A549 (cell line): ENCODE results near the gene ARVCF. TPM values are rescaled to one million over a fixed set of nuclear protein-coding genes. Genes with fewer than 3 reads are reported as not detected.

Experiments used
- ATAC-seq, 2 experiments: fragments of 200-7000 bp in 1 of 2; fragments of >200 bp in 1 of 2; cut with Nextera tagmentation in 1 of 2; cut with Tn5 transposase in 1 of 2; 3 replicates each; pipeline versions ENCODE4 v1.8.0 to v1.9.1; 2018 to 2020; ENCODE audit warnings: mild to moderate bottlenecking in 1 of 2, moderate library complexity in 1 of 2
- CTCF ChIA-PET: fragments of 300-600 bp; sonication (Branson Sonifier 250); formaldehyde crosslinking; extraction: SDS; loops from one replicate; lab custom pipeline; 2021; ENCODE audit warnings: antibody characterized with exemption, inconsistent platforms; lab: Yijun Ruan, JAX
- POLR2A ChIA-PET: fragments of 350-600 bp; formaldehyde crosslinking; extraction: SDS; loops from one replicate; lab custom pipeline; 2021; ENCODE audit warnings: antibody characterized with exemption, inconsistent platforms; lab: Yijun Ruan, JAX
- DNase-seq, 2 experiments: peaks; one replicate each; pipeline versions ENCODE4 v3.0.0 to v3.0.0-alpha.2; 2011 to 2016; ENCODE audit warnings: low read depth in 1 of 2, low spot score in 1 of 2
- FAIRE-seq: peaks from 2 replicates; lab custom pipeline; 2011; peaks lifted over from hg19 to GRCh38; lab: Jason Lieb, UNC
- H3K27ac ChIP-seq, 2 experiments: fragments of >200 bp; sonication (Bioruptor Twin); formaldehyde crosslinking; 3 replicates each; pipeline ENCODE4 v1.5.1; 2016 to 2017
- H3K4me1 ChIP-seq: fragments of >200 bp; sonication (Bioruptor Twin); formaldehyde crosslinking; 3 replicates; pipeline ENCODE4 v1.6.1; 2016
- H3K4me2 ChIP-seq: fragments of >200 bp; sonication (Bioruptor Twin); formaldehyde crosslinking; 3 replicates; pipeline ENCODE4 v1.6.1; 2016
- H3K4me3 ChIP-seq: fragments of >200 bp; sonication (Bioruptor Twin); formaldehyde crosslinking; 3 replicates; pipeline ENCODE4 v1.5.1; 2016
- H3K9me3 ChIP-seq: fragments of >200 bp; sonication (Bioruptor Twin); formaldehyde crosslinking; 3 replicates; pipeline ENCODE4 v1.6.1; 2016
- BHLHE40 ChIP-seq: IDR thresholded peaks from 2 replicates; pipeline ENCODE4 v1.6.1; 2012; ENCODE audit warnings: low read depth, low read length, inconsistent platforms
- CBX2 ChIP-seq: fragments of 200-600 bp; sonication (generic); IDR thresholded peaks from 2 replicates; pipeline ENCODE4 v1.6.1; 2016; ENCODE audit warnings: low read depth, mild to moderate bottlenecking, borderline replicate concordance
- CBX8 ChIP-seq: fragments of 200-600 bp; sonication (generic); IDR thresholded peaks from 2 replicates; pipeline ENCODE4 v1.6.1; 2016
- CEBPB ChIP-seq, 2 experiments: fragments of >200 bp in 1 of 2; sonication (Bioruptor Twin) in 1 of 2; formaldehyde crosslinking in 1 of 2; IDR thresholded peaks; 2 replicates each; pipeline ENCODE4 v1.6.1; 2012 to 2016
- CHD4 ChIP-seq: fragments of 200-600 bp; sonication (generic); IDR thresholded peaks from 2 replicates; pipeline ENCODE4 v1.6.1; 2016; ENCODE audit warnings: antibody characterized with exemption, mild to moderate bottlenecking, borderline replicate concordance
- CTCF ChIP-seq: fragments of >200 bp; sonication (Bioruptor Twin); formaldehyde crosslinking; IDR thresholded peaks from 3 replicates; pipeline ENCODE4 v1.5.1; 2016
- E2F6 ChIP-seq: IDR thresholded peaks from 2 replicates; pipeline ENCODE4 v1.6.1; 2012; ENCODE audit warnings: low read depth, borderline replicate concordance
- EHMT2 ChIP-seq: fragments of 200-600 bp; sonication (generic); IDR thresholded peaks from 2 replicates; pipeline ENCODE4 v1.6.1; 2016; ENCODE audit warnings: antibody characterized with exemption, low read depth, mild to moderate bottlenecking, moderate library complexity
- FOSB ChIP-seq: fragments of 250-450 bp; sonication (Bioruptor Pico); IDR thresholded peaks from 2 replicates; pipeline ENCODE4 v1.5.0; 2020; ENCODE audit warnings: mild to moderate bottlenecking, moderate library complexity
- HDAC2 ChIP-seq: fragments of 200-600 bp; sonication (generic); IDR thresholded peaks from 2 replicates; pipeline ENCODE4 v1.6.1; 2016
- HOXA7 ChIP-seq: fragments of 250-450 bp; sonication (Bioruptor Pico); IDR thresholded peaks from 2 replicates; pipeline ENCODE4 v1.5.0; 2020; ENCODE audit warnings: mild to moderate bottlenecking, moderate library complexity
- HOXB13 ChIP-seq: fragments of 250-450 bp; sonication (Bioruptor Pico); IDR thresholded peaks from 2 replicates; pipeline ENCODE4 v1.5.0; 2020; ENCODE audit warnings: low read depth, mild to moderate bottlenecking, moderate library complexity
- HOXB5 ChIP-seq: fragments of 250-450 bp; sonication (Bioruptor Pico); IDR thresholded peaks from 2 replicates; pipeline ENCODE4 v1.5.0; 2020; ENCODE audit warnings: mild to moderate bottlenecking, moderate library complexity
- MAZ ChIP-seq: fragments of 150-350 bp; IDR thresholded peaks from 2 replicates; pipeline ENCODE4 v1.6.1; 2014; ENCODE audit warnings: antibody characterized with exemption, low read depth, low read length, borderline replicate concordance
- NFE2L2 ChIP-seq: fragments of 150-350 bp; conservative IDR thresholded peaks from 2 replicates; pipeline ENCODE4 v1.6.1; 2014; ENCODE audit warnings: low read length
- RNF2 ChIP-seq: fragments of 200-600 bp; sonication (generic); IDR thresholded peaks from 2 replicates; pipeline ENCODE4 v1.6.1; 2016; ENCODE audit warnings: low read depth, mild to moderate bottlenecking, antibody characterized with exemption, moderate library complexity, borderline replicate concordance
- SMC3 ChIP-seq: fragments of >200 bp; sonication (Bioruptor Twin); formaldehyde crosslinking; IDR thresholded peaks from 3 replicates; pipeline ENCODE4 v1.6.1; 2018; ENCODE audit warnings: inconsistent platforms
- TFCP2L1 ChIP-seq: fragments of 250-450 bp; sonication (Bioruptor Pico); IDR thresholded peaks from 2 replicates; pipeline ENCODE4 v1.5.0; 2021; ENCODE audit warnings: mild to moderate bottlenecking
- ZNF302 ChIP-seq: fragments of 250-450 bp; sonication (Bioruptor Pico); IDR thresholded peaks from 2 replicates; pipeline ENCODE4 v1.9.0; 2021; ENCODE audit warnings: inconsistent platforms, mild to moderate bottlenecking, moderate library complexity
- ZSCAN20 ChIP-seq: fragments of 250-450 bp; sonication (Bioruptor Pico); IDR thresholded peaks from 2 replicates; pipeline ENCODE4 v1.8.0; 2022; ENCODE audit warnings: mild to moderate bottlenecking, moderate library complexity
- WGBS: methylation state at CpG from one replicate; pipeline ENCODE4 v1.1.6; 2017; ENCODE audit errors: missing lambda C conversion rate; 5-methylcytosine and 5-hydroxymethylcytosine counted together
- polyA plus RNA-seq, 4 experiments: library from polyadenylated mRNA; depleted of rRNA in 3 of 4; stranded (reverse); fragments of >200 nt; fragmentation: RNase III in 1 of 4; extraction: RNeasy Plus Mini Kit Qiagen cat#74134 plus additional on column Dnase treatment in 1 of 4; gene quantifications; 2 replicates in 3 of 4; 3 replicates in 1 of 4; pipeline ENCODE4 v1.2.3, GENCODE V29; 2011 to 2017
- TF ChIP-seq, protein P1 (sequence below): fragments of >200 bp; sonication (Bioruptor Twin); formaldehyde crosslinking; IDR thresholded peaks from 3 replicates; pipeline ENCODE4 v1.6.1; 2016

ARVCF gene
- polyA plus RNA-seq, 2 of the 4 experiments (the other 2 are of a cell fraction) = 0.81 to 2.1 TPM

- ChIA-PET POLR2A (no interaction called here), CTCF (no interaction called here)
- Histone ChIP-seq H3K4me1 (no peaks in the 10 kb centered on the region), H3K4me3 (no peak overlapping the region), H3K4me2 (no peak overlapping the region), H3K27ac (no peak overlapping the region), H3K9me3 (0 out of 3 replicates have a peak, but pooled peaks cover 3% of the 10 kb centered on the region)
- FAIRE-seq (no peak), ATAC-seq (no peak), DNase-seq (no peak)
- TF ChIP-seq EHMT2 = no peak
- TF ChIP-seq FOSB = no peak
- no peak for TF ChIP-seq HOXB5 (CRISPR knock-in tag)
- TF ChIP-seq CTCF = no peak
- no peak for TF ChIP-seq CBX2
- TF ChIP-seq CEBPB (IDR thresholded peaks at IDR 0.05) = no peak
- no peak for TF ChIP-seq CBX8
- TF ChIP-seq BHLHE40 = no peak
- TF ChIP-seq RNF2 = no peak
- TF ChIP-seq, protein P1, sequence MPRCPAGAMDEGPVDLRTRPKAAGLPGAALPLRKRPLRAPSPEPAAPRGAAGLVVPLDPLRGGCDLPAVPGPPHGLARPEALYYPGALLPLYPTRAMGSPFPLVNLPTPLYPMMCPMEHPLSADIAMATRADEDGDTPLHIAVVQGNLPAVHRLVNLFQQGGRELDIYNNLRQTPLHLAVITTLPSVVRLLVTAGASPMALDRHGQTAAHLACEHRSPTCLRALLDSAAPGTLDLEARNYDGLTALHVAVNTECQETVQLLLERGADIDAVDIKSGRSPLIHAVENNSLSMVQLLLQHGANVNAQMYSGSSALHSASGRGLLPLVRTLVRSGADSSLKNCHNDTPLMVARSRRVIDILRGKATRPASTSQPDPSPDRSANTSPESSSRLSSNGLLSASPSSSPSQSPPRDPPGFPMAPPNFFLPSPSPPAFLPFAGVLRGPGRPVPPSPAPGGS = no peak
- no peak for TF ChIP-seq E2F6
- no peak for TF ChIP-seq TFCP2L1 (CRISPR knock-in tag)
- TF ChIP-seq ZNF302 (CRISPR knock-in tag) = no peak
- no peak for TF ChIP-seq HDAC2
- 90% methylated on average over 4 of the region's 4 CpGs for WGBS
Observed at GRCh38 chr22:20046730-20047129, 30.1 kb upstream of the ARVCF start.

DNA sequence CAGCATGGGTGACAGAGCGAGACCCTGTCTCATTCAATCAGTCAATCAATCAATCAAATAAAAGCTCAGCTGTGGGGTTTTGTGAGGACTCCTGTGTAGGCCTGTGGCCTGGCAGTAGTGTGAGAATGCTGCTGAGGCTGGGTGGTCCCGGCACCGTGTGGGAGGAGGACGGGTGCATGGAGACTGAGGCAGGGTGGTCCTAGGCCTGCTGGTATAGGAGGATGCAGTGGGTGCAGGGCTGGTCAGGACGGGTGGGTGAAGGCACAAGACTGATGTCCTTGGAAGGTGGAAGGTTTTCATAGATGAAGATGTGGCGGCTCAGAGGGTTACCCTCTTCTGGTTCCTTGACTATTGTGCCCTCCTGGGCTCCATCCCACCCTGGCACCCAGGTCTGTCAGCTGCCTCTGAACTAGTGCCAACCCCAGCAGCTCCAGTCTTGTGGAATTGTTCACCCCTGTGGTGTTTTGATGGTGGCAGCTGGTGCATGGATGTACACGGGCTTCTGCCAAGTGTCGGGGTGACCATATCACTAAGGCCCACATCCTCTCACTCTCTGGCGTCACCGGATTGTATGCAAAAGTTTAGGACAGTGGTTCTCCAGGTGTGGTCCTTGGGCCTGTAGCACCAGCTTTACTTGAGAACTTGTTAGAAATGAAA lies 28.0 kb upstream of the ARVCF start:
- WGBS = 94% methylated on average over 9 of the region's 10 CpGs
- FAIRE-seq = no peak
- DNase-seq = no peak
- Histone ChIP-seq H3K4me3 (no peak overlapping the region), H3K27ac (no peak overlapping the region), H3K9me3 (0 out of 3 replicates have a peak, but pooled peaks cover 3% of the 10 kb centered on the region), H3K4me1 (no peaks in the 10 kb centered on the region), H3K4me2 (no peak overlapping the region)
- TF ChIP-seq ZSCAN20 (CRISPR knock-in tag) (no peak), CEBPB (IDR thresholded peaks at IDR 0.05) (no peak)
- CTCF ChIA-PET = interaction anchor here (0.6 to 1.7 kb wide), 2 partner anchors 10 to 48 kb away, joined by 3 to 4 read pairs; no protein-coding TSS in a partner anchor
- POLR2A ChIA-PET = no interaction called here
- ATAC-seq = no peak

GRCh38 chr22:20043997-20044342 lies 27.3 kb upstream of the ARVCF start:
- Histone ChIP-seq H3K27ac (no peak overlapping the region), H3K4me3 (no peak overlapping the region), H3K4me2 (no peak overlapping the region), H3K4me1 (no peaks in the 10 kb centered on the region), H3K9me3 (0 out of 3 replicates have a peak, but pooled peaks cover 3% of the 10 kb centered on the region)
- WGBS = 86% methylated on average over 5 of the region's 7 CpGs
- DNase-seq (no peak), FAIRE-seq (no peak), ATAC-seq (no peak)
- ChIA-PET CTCF (interaction anchor here (0.6 kb wide), 1 partner anchor 47 kb away, joined by 3 read pairs; no protein-coding TSS in a partner anchor), POLR2A (no interaction called here)
- TF ChIP-seq MAZ = no peak
- no peak for TF ChIP-seq HOXA7 (CRISPR knock-in tag)
- no peak for TF ChIP-seq CHD4
- no peak for TF ChIP-seq HOXB13 (CRISPR knock-in tag)
- TF ChIP-seq SMC3 = no peak
- TF ChIP-seq NFE2L2 = no peak
- no peak for TF ChIP-seq BHLHE40
- TF ChIP-seq CTCF = no peak
